Effector memory CD4-positive, alpha-beta T cell (primary cell): ENCODE measurements around the gene TRABD.
A peak's percentile ranks its signal among the peaks of the same experiment; 100 is the strongest.
"Not testable (repeated sequence)": the region's sequence is repeated elsewhere in the genome, so short reads cannot be mapped to it uniquely, and the experiment has no call there.

ENCODE experiments used
- DNase-seq, 3 donors: peaks; one replicate each; pipeline ENCODE4 v3.0.0-alpha.2; 2020
- H3K27ac ChIP-seq: 2 replicates; pipeline ENCODE4 v1.7.0; 2013; ENCODE audit warnings: mild to moderate bottlenecking, low read length, moderate library complexity; ENCODE audit not compliant: insufficient read depth, poor library complexity, severe bottlenecking
- H3K27me3 ChIP-seq: replicated peaks from 2 replicates; pipeline ENCODE4 v1.7.0; 2013; ENCODE audit warnings: mild to moderate bottlenecking, low read length; ENCODE audit not compliant: insufficient read depth, control insufficient read depth, poor library complexity, severe bottlenecking
- H3K36me3 ChIP-seq: 2 replicates; pipeline ENCODE4 v1.7.0; 2013; ENCODE audit warnings: mild to moderate bottlenecking, low read length, moderate library complexity; ENCODE audit not compliant: control insufficient read depth, insufficient read depth
- H3K4me1 ChIP-seq: 2 replicates; pipeline ENCODE4 v1.7.0; 2013; ENCODE audit warnings: low read length, mild to moderate bottlenecking; ENCODE audit not compliant: control insufficient read depth, insufficient read depth, poor library complexity, severe bottlenecking
- H3K4me3 ChIP-seq: 2 replicates; pipeline ENCODE4 v1.7.0; 2013; ENCODE audit warnings: low read length, low read depth, mild to moderate bottlenecking; ENCODE audit not compliant: insufficient read depth, poor library complexity, severe bottlenecking
- H3K9me3 ChIP-seq: 2 replicates; pipeline ENCODE4 v1.7.0; 2013; ENCODE audit warnings: mild to moderate bottlenecking, low read length, moderate library complexity; ENCODE audit not compliant: control insufficient read depth

The TRABD gene

GRCh38 chr22:50144005-50144614 is 41.6 kb upstream of the TRABD start:
- H3K27me3 ChIP-seq, result peaks cover 4% of the 10 kb centered on the region
- no peak overlapping the region for H3K4me3 ChIP-seq
- no peaks in the 10 kb centered on the region for H3K36me3 ChIP-seq
- no peaks in the 10 kb centered on the region for H3K9me3 ChIP-seq
- H3K4me1 ChIP-seq, result no peaks in the 10 kb centered on the region
- H3K27ac ChIP-seq, result no peak overlapping the region
- DNase-seq, result no peak

- DNase-seq, result no peak
- Histone ChIP-seq H3K36me3 (no peaks in the 10 kb centered on the region), H3K27me3 (peaks cover 4% of the 10 kb centered on the region), H3K4me3 (no peak overlapping the region), H3K9me3 (no peaks in the 10 kb centered on the region), H3K4me1 (no peaks in the 10 kb centered on the region), H3K27ac (no peak overlapping the region)
These were observed 39.8 kb upstream of the TRABD start for GRCh38 chr22:50145721-50146438.

GRCh38 chr22:50146439-50147238 is 39.1 kb upstream of the TRABD start:
- Histone ChIP-seq H3K4me1 (no peaks in the 10 kb centered on the region), H3K4me3 (no peak overlapping the region), H3K27me3 (peaks cover 4% of the 10 kb centered on the region), H3K27ac (no peak overlapping the region), H3K36me3 (no peaks in the 10 kb centered on the region), H3K9me3 (no peaks in the 10 kb centered on the region)
- no peak for DNase-seq

- H3K27ac ChIP-seq, H3K4me3 ChIP-seq, H3K27me3 ChIP-seq, DNase-seq, H3K9me3 ChIP-seq, H3K4me1 ChIP-seq, H3K36me3 ChIP-seq: not testable (repeated sequence)
These were observed 38.2 kb upstream of the TRABD start for GRCh38 chr22:50147258-50148165.

GRCh38 chr22:50148166-50148500 is 37.6 kb upstream of the TRABD start:
- no peak overlapping the region for H3K27ac ChIP-seq
- no peaks in the 10 kb centered on the region for H3K9me3 ChIP-seq
- H3K4me3 ChIP-seq, result no peak overlapping the region
- H3K36me3 ChIP-seq, result no peaks in the 10 kb centered on the region
- no peak for DNase-seq
- no peaks in the 10 kb centered on the region for H3K4me1 ChIP-seq
- H3K27me3 ChIP-seq, result no peaks in the 10 kb centered on the region

GRCh38 chr22:50148991-50149721 is 36.6 kb upstream of the TRABD start:
- Histone ChIP-seq H3K27ac (no peak overlapping the region), H3K9me3 (no peaks in the 10 kb centered on the region), H3K4me1 (no peaks in the 10 kb centered on the region), H3K36me3 (no peaks in the 10 kb centered on the region), H3K27me3 (no peaks in the 10 kb centered on the region), H3K4me3 (no peak overlapping the region)
- peak; percentile 45 to 58 (median 50) for DNase-seq

- Histone ChIP-seq H3K4me3 (no peak overlapping the region), H3K27ac (no peak overlapping the region), H3K27me3 (no peaks in the 10 kb centered on the region), H3K9me3 (no peaks in the 10 kb centered on the region), H3K4me1 (no peaks in the 10 kb centered on the region), H3K36me3 (no peaks in the 10 kb centered on the region)
- no peak for DNase-seq
These were observed 35.3 kb upstream of the TRABD start for GRCh38 chr22:50150161-50151129.

GRCh38 chr22:50151571-50152537 is 33.9 kb upstream of the TRABD start:
- H3K27ac ChIP-seq, result no peak overlapping the region
- no peak for DNase-seq
- no peaks in the 10 kb centered on the region for H3K4me1 ChIP-seq
- H3K27me3 ChIP-seq, result no peaks in the 10 kb centered on the region
- H3K4me3 ChIP-seq, result no peak overlapping the region
- no peaks in the 10 kb centered on the region for H3K36me3 ChIP-seq
- H3K9me3 ChIP-seq, result no peaks in the 10 kb centered on the region
